Measurements from ENCODE around the gene MESP1. TPM values are rescaled to one million over a fixed set of nuclear protein-coding genes. Genes with fewer than 3 reads are reported as not detected.

Gene MESP1
- total RNA-seq, 1 donor, result not detected

DNA sequence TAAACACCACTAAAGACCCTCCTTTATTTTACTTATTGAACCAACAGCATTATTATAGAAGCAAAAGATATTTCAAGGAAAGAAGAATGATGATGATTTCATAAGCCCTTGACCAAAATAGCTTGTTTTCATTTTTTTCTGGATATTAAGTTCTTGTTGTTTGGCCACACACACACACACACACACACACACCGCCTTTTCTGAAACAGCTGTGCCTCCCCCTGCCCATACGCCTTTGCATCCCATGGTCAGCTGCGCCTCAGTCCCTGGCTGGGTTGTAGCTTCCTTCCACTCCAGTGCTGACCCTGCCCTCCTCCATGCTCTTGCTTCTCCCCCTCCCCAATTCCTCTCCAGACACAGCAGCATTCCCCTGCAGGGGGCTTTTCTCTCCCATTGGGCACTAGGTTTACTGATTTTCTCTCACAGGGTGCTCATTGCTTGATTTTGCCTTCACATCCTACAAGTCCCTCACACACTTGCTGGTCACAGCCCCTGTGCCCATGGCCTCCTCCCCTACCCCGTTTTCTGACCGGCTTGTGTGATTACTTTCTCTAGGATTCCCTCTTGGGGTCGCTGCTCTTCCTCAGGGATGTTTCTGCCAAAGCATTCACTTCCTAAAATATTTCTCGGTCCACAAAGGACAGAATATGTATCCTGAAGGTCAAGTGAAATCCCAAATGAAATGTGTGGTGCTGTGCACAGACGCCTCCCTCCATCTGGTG lies 18.4 kb downstream of the MESP1 start:
- Histone ChIP-seq H3K27me3 (ENCODE audit: insufficient read depth, low read length) (no peaks in the 10 kb centered on the region), H3K4me3 (ENCODE audit: low read length) (no peak overlapping the region), H3K9me3 (ENCODE audit: low read depth, low read length) (no peaks in the 10 kb centered on the region), H3K4me1 (ENCODE audit: insufficient read depth, low read length) (no peaks in the 10 kb centered on the region)

- Histone ChIP-seq H3K4me3 (ENCODE audit: low read length) (no peak overlapping the region), H3K9me3 (ENCODE audit: low read depth, low read length) (no peaks in the 10 kb centered on the region), H3K4me1 (ENCODE audit: insufficient read depth, low read length) (no peaks in the 10 kb centered on the region), H3K27me3 (ENCODE audit: insufficient read depth, low read length) (no peaks in the 10 kb centered on the region)
Observed at GRCh38 chr15:89731275-89731674, 19.8 kb downstream of the MESP1 start.

- no peaks in the 10 kb centered on the region for H3K27me3 ChIP-seq (ENCODE audit: insufficient read depth, low read length)
- no peaks in the 10 kb centered on the region for H3K4me1 ChIP-seq (ENCODE audit: insufficient read depth, low read length)
- no peak overlapping the region for H3K4me3 ChIP-seq (ENCODE audit: low read length)
- no peaks in the 10 kb centered on the region for H3K9me3 ChIP-seq (ENCODE audit: low read depth, low read length)
Observed at GRCh38 chr15:89728254-89728653, 22.8 kb downstream of the MESP1 start.

DNA sequence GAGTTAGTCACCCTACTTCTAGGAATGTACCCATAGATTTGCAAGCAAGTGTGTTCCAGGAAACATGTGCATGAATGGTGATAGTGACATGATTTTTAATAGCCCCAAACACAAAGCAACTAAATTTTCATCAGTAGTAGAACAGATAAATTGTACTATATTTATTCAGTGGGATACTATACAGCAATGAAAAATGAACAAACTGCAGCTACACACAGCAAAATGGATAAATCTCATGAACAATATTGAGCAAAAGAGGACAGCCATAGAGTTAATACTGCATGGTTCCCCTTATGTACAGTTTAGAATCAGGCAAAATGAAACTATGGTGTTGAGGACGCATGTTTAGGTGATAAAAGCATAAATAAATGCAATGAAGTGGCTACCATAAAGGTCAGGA lies 26.0 kb downstream of the MESP1 start:
- no peaks in the 10 kb centered on the region for H3K4me1 ChIP-seq (ENCODE audit: insufficient read depth, low read length)
- H3K9me3 ChIP-seq (ENCODE audit: low read depth, low read length), result no peaks in the 10 kb centered on the region
- no peak overlapping the region for H3K4me3 ChIP-seq (ENCODE audit: low read length)
- H3K27me3 ChIP-seq (ENCODE audit: insufficient read depth, low read length), result peaks cover 4% of the 10 kb centered on the region

- Histone ChIP-seq H3K4me1 (ENCODE audit: insufficient read depth, low read length) (no peaks in the 10 kb centered on the region), H3K4me3 (ENCODE audit: low read length) (no peak overlapping the region)
Observed at GRCh38 chr15:89724621-89725020, 26.4 kb downstream of the MESP1 start.

GRCh38 chr15:89723031-89723430 lies 28.0 kb downstream of the MESP1 start:
- H3K4me1 ChIP-seq (ENCODE audit: insufficient read depth, low read length), result no peaks in the 10 kb centered on the region
- H3K9me3 ChIP-seq (ENCODE audit: low read depth, low read length), result no peaks in the 10 kb centered on the region
- H3K27me3 ChIP-seq (ENCODE audit: insufficient read depth, low read length), result peaks cover 4% of the 10 kb centered on the region
- H3K4me3 ChIP-seq (ENCODE audit: low read length), result no peak overlapping the region

More at GRCh38 chr15:89724621-89725020, 26.4 kb downstream of the MESP1 start:
- Histone ChIP-seq H3K27me3 (ENCODE audit: insufficient read depth, low read length) (peaks cover 4% of the 10 kb centered on the region), H3K9me3 (ENCODE audit: low read depth, low read length) (no peaks in the 10 kb centered on the region)

DNA sequence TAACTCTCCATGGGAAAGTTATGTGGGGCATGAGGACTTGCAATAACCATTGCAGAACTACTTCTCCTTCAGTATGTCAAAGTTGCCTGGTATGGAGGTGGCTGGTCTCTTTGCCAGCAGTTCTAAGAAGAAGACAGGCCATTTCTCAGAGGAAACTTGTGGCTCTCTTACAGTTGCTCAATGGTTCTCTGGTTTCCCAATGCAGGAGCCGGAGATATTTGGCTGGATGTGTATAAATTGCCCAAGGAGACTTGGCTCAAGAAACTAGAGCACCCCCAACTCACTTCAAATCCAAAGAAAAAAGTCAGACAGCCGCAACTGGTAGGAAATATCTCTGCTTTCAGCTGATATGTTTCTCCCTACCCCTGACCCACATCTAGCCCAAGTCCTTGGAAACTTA lies 36.3 kb downstream of the MESP1 start:
- Histone ChIP-seq H3K4me3 (ENCODE audit: low read length) (no peak overlapping the region), H3K9me3 (ENCODE audit: low read depth, low read length) (no peaks in the 10 kb centered on the region), H3K27me3 (ENCODE audit: insufficient read depth, low read length) (peaks cover 3% of the 10 kb centered on the region), H3K4me1 (ENCODE audit: insufficient read depth, low read length) (no peaks in the 10 kb centered on the region)

GRCh38 chr15:89707577-89707976 lies 43.5 kb downstream of the MESP1 start:
- Histone ChIP-seq H3K4me1 (ENCODE audit: insufficient read depth, low read length) (no peaks in the 10 kb centered on the region), H3K4me3 (ENCODE audit: low read length) (no peak overlapping the region), H3K27me3 (ENCODE audit: insufficient read depth, low read length) (peaks cover 3% of the 10 kb centered on the region), H3K9me3 (ENCODE audit: low read depth, low read length) (no peaks in the 10 kb centered on the region)

DNA sequence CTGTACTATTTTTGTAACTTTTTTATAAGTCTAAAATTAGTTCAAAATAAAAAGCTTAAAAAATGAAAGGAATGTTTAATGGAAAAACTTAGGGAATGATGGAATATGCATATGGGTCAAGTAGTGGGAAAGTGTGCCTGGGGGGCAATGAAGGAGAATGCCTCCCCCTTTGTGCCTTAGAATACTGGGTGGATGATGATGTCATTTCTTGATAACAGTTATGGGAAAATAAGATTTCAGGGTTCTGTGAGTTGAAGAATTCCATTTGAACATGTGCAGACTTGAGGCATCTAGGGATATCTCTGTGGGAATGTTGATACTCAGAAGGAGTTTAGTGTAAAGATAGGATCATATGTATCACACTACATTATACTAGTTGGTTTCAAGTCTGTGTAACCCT lies 46.6 kb downstream of the MESP1 start:
- Histone ChIP-seq H3K4me3 (ENCODE audit: low read length) (no peak overlapping the region), H3K27me3 (ENCODE audit: insufficient read depth, low read length) (no peaks in the 10 kb centered on the region), H3K9me3 (ENCODE audit: low read depth, low read length) (no peaks in the 10 kb centered on the region), H3K4me1 (ENCODE audit: insufficient read depth, low read length) (no peaks in the 10 kb centered on the region)

Other genes with a start within 250 kb of the MESP1 start
- gene TICRR, start 175.8 kb downstream of the MESP1 start, total RNA-seq, result 0.10 TPM
- gene KIF7, start 95.8 kb downstream of the MESP1 start, total RNA-seq, result 0.21 TPM
- gene PLIN1, start 71.9 kb downstream of the MESP1 start, total RNA-seq, result under 0.01 TPM
- 0.42 TPM for gene PEX11A, start 60.5 kb downstream of the MESP1 start, total RNA-seq
- gene WDR93, start 60.4 kb downstream of the MESP1 start, total RNA-seq, result not detected
- gene MESP2, start 25.1 kb upstream of the MESP1 start, total RNA-seq, result not detected
- gene ANPEP, start 63.6 kb upstream of the MESP1 start, total RNA-seq, result 98.8 TPM
- 38.9 TPM for gene AP3S2, start 142.7 kb upstream of the MESP1 start, total RNA-seq
- gene ARPIN, start 161.7 kb upstream of the MESP1 start, total RNA-seq, result 2.9 TPM